ENCODE measurements around the gene GFRA1.

DNA sequence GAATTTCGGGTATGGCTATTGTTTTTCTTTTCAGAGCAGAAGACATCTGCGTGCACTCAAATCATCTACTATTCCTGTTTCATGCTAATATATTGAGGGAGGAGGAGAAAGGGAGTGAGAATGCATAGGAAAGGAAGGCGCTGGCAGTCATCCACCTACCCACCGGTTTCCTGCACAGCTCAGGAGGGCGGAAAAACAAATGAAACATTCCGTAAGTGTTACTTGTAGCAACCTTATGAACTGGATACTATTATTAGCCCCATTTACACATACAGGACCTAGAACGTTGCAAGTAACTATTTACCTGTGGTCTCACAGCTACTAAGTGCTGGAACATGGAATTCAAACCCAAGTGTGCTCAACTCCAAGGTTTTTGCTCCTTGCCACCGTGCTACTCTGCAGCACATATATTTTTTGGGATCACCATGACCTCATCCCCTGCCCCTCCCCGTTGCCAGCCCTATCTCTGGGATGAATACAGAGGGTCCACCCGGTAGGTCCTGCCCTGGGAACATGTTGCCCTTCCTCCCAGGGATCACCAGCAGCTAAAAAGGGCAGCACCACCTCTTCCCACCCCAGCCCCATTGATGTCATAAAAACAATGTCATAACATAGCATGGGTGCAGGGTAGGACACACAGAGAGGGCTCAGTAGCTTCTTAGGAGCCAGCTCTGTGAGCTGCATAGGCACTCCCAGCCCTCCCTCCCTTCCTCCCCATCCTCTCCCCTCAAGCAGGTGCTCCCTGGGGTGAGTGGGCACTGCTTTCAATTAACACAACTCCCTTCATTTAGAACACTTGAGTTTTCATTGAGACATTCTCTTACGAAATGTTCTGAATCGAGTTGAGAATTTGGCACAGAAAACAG is 16.9 kb downstream of the GFRA1 start:
- TF ChIP-seq, protein P1, sequence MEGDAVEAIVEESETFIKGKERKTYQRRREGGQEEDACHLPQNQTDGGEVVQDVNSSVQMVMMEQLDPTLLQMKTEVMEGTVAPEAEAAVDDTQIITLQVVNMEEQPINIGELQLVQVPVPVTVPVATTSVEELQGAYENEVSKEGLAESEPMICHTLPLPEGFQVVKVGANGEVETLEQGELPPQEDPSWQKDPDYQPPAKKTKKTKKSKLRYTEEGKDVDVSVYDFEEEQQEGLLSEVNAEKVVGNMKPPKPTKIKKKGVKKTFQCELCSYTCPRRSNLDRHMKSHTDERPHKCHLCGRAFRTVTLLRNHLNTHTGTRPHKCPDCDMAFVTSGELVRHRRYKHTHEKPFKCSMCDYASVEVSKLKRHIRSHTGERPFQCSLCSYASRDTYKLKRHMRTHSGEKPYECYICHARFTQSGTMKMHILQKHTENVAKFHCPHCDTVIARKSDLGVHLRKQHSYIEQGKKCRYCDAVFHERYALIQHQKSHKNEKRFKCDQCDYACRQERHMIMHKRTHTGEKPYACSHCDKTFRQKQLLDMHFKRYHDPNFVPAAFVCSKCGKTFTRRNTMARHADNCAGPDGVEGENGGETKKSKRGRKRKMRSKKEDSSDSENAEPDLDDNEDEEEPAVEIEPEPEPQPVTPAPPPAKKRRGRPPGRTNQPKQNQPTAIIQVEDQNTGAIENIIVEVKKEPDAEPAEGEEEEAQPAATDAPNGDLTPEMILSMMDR (IDR thresholded peaks at IDR 0.05 in 8 of 11, conservative IDR thresholded peaks at IDR 0.05 in 3 of 11): no peak
- no peak for TF ChIP-seq POLR2A (IDR thresholded peaks at IDR 0.05)

Data from spleen (tissue), 7 donors.